AG09309 (cell line): Measurements from ENCODE around the gene PTPN14.

Experiments used
- DNase-seq: peaks from one replicate; pipeline ENCODE4 v3.0.0-alpha.2; 2010; ENCODE audit warnings: low read depth
- H3K4me3 ChIP-seq: 2 replicates; pipeline ENCODE4 v1.5.1; 2011; ENCODE audit warnings: mild to moderate bottlenecking, low read depth, low read length, moderate library complexity; ENCODE audit not compliant: control insufficient read depth
- CTCF ChIP-seq: IDR thresholded peaks from 2 replicates; pipeline ENCODE4 v1.5.1; 2011; ENCODE audit warnings: mild to moderate bottlenecking, low read depth, low read length, inconsistent platforms; ENCODE audit not compliant: insufficient read depth, control insufficient read depth; ENCODE audit errors: missing control alignments

PTPN14 gene

GRCh38 chr1:214469290-214469689 is 82.1 kb downstream of the PTPN14 start:
- no peak for DNase-seq
- no peak for TF ChIP-seq CTCF

GRCh38 chr1:214467078-214467585 is 84.3 kb downstream of the PTPN14 start:
- TF ChIP-seq CTCF: no peak
- DNase-seq: no peak
- H3K4me3 ChIP-seq: no peak overlapping the region

More at GRCh38 chr1:214469290-214469689, 82.1 kb downstream of the PTPN14 start:
- no peak overlapping the region for H3K4me3 ChIP-seq

GRCh38 chr1:214466403-214467077 is 84.9 kb downstream of the PTPN14 start:
- no peak for TF ChIP-seq CTCF
- H3K4me3 ChIP-seq: no peak overlapping the region
- DNase-seq: no peak

- H3K4me3 ChIP-seq: no peak overlapping the region
- TF ChIP-seq CTCF: no peak
- no peak for DNase-seq
Measured at GRCh38 chr1:214464445-214465287, 86.7 kb downstream of the PTPN14 start.

- no peak overlapping the region for H3K4me3 ChIP-seq
- no peak for DNase-seq
- TF ChIP-seq CTCF: no peak
Measured at GRCh38 chr1:214463596-214463995, 87.8 kb downstream of the PTPN14 start.

GRCh38 chr1:214462882-214463281 is 88.5 kb downstream of the PTPN14 start:
- no peak for TF ChIP-seq CTCF
- no peak for DNase-seq
- H3K4me3 ChIP-seq: no peak overlapping the region
